B cell (primary cell): ENCODE results near the gene FERD3L.

Experiments
- EZH2 ChIP-seq: IDR thresholded peaks from 2 replicates; pipeline ENCODE4 v1.6.1; 2012; ENCODE audit warnings: borderline replicate concordance, low read depth, mild to moderate bottlenecking, moderate library complexity, low read length; ENCODE audit not compliant: insufficient read depth, poor library complexity, severe bottlenecking
- TF ChIP-seq, protein P1 (sequence below): fragments of 200-600 bp; IDR thresholded peaks from one replicate; pipeline ENCODE4 v1.8.0; 2022; ENCODE audit warnings: antibody characterized with exemption, mild to moderate bottlenecking

DNA sequence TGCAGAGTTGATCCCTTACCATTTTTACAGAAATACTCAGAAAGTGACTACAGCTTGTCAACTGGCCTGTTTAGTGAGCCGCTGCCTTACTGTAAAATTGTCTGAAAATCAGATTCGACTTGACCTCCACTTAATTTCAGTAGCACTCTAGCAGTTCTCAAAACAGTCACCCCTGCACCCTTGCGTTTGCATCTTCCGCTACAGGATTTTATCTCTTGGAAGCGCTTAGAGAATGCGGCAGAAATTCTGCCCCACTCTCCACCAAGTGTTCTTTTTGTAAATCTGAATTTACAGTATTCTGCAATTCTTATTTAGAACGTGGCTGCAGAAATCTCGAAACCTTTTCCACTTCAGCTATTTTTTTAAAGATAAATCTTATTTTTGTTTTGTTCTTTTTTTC, 25.8 kb downstream of the FERD3L start:
- TF ChIP-seq, protein P1, sequence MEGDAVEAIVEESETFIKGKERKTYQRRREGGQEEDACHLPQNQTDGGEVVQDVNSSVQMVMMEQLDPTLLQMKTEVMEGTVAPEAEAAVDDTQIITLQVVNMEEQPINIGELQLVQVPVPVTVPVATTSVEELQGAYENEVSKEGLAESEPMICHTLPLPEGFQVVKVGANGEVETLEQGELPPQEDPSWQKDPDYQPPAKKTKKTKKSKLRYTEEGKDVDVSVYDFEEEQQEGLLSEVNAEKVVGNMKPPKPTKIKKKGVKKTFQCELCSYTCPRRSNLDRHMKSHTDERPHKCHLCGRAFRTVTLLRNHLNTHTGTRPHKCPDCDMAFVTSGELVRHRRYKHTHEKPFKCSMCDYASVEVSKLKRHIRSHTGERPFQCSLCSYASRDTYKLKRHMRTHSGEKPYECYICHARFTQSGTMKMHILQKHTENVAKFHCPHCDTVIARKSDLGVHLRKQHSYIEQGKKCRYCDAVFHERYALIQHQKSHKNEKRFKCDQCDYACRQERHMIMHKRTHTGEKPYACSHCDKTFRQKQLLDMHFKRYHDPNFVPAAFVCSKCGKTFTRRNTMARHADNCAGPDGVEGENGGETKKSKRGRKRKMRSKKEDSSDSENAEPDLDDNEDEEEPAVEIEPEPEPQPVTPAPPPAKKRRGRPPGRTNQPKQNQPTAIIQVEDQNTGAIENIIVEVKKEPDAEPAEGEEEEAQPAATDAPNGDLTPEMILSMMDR, result no peak
- TF ChIP-seq EZH2, result no peak
